HS-27A (cell line): Measurements from ENCODE around the gene MEGF11.
A peak's percentile ranks its signal among the peaks of the same experiment; 100 is the strongest.
"Not testable (repeated sequence)": the region's sequence is repeated elsewhere in the genome, so short reads cannot be mapped to it uniquely, and the experiment has no call there.

ENCODE experiments used
- DNase-seq: peaks from one replicate; pipeline ENCODE4 v3.0.0-alpha.2; 2012; ENCODE audit warnings: low read depth, missing footprints

MEGF11 gene

GRCh38 chr15:65885668-65886218 lies 367.8 kb downstream of the MEGF11 start:
- DNase-seq, result no peak

GRCh38 chr15:65884511-65884910 lies 369.0 kb downstream of the MEGF11 start:
- no peak for DNase-seq

DNA sequence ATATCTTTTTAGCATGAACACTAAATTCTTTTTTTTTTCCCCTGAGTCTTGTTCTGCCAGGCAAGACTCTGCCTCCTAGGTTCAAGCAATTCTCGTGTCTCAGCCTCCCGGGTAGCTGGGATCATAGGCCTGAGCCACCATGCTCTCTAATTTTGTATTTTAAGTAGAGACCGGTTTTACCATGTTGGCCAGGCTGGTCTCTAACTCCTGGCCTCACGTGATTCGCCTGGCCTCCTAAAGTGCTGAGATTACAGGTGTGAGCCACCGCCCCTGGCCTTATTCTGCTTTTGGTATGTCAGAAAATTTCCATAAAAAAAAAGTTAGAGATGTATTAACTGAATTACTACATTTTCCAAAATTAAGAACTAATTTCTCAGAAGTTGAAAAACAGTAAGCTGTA lies 370.0 kb downstream of the MEGF11 start:
- no peak for DNase-seq

- no peak for DNase-seq
Measured at GRCh38 chr15:65881766-65882434, 371.6 kb downstream of the MEGF11 start.

DNA sequence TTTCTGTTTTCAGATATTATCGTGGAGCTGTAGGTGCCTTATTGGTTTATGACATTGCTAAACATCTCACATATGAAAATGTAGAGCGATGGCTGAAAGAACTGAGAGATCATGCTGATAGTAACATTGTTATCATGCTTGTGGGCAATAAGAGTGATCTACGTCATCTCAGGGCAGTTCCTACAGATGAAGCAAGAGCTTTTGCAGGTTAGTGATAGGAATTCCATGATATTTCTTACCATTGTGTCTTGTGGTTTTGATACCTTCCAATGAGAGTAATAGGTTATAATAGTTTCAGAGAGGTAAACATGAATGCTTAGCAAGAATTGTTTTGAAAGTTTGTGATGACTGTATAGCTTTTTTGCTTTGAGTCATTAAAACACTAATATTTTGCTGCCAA lies 375.8 kb downstream of the MEGF11 start:
- no peak for DNase-seq

DNA sequence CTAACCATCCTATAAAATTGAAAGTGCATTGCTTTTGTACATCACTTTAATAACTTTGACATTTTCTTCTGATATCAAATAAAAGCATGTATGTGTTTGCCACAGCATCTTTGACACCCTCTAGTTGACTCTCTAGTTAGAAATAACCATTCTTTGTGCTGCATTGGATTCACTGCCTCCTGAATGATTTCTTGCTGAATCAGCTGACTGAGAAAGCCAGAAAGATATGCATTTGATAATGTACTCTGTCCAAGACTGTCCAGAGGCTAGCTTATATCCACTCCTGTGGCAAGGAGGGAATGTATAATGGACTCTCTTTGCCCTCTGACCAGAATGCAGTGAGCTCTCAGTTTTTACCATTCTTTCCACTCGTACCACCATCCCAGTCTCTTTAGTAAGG lies 378.1 kb downstream of the MEGF11 start:
- no peak for DNase-seq

GRCh38 chr15:65873256-65873655 lies 380.3 kb downstream of the MEGF11 start:
- DNase-seq, result no peak

DNA sequence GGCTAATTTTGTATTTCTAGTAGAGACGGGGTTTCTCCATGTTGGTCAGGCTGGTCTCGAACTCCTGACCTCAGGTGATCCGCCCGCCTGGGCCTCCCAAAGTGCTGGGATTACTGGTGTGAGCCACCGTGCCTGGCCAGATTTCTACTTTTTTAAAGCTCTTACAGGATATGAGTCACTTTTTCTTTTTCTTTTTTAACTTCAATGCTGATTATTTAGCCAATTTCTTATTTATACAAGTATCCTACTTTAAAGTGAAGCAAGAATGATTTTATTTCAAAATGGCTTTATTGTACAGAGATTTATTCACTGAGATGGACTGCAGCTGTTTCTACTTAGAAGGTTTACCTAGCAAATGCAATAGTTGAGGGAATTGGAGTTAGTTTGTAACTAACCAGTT lies 381.0 kb downstream of the MEGF11 start:
- DNase-seq, result not testable (repeated sequence)

- not testable (repeated sequence) for DNase-seq
Measured at GRCh38 chr15:65871886-65872285, 381.7 kb downstream of the MEGF11 start.

GRCh38 chr15:65870889-65871533 lies 382.5 kb downstream of the MEGF11 start:
- DNase-seq, result peak; percentile 34

GRCh38 chr15:65869954-65870871 lies 383.3 kb downstream of the MEGF11 start:
- DNase-seq, result peak; percentile 8

GRCh38 chr15:65869126-65869953 lies 384.2 kb downstream of the MEGF11 start, which contains the start of gene RAB11A:
Gene RAB11A (plus strand): TSS chr15:65869491. CDS start chr15:65869586, 95 bp downstream.
- DNase-seq, result peak; percentile 96

DNA sequence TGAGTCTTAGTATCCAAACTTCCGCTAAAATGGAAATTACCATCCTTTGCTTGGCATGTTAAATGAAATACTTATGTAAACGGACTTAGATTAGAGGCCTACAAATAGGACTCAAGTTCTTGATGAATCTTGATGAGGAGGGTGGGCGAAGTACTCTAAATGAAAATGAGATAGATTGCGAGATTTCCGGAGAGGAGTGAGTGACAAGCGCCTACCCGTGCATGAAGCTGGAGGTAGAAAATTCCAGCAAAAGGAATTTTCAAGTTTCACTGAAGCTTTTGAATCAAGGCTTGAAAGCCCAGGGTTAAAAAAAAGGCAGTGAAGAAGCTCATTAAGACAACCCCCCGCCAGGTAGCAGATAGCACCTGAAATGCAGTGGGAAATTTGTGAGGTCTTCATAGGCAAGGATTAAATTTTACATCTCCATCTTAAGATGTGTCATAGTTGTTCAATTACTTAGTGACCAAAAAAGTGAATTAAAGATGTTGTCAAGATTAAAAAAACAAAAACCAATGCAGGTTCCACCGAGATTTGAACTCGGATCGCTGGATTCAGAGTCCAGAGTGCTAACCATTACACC lies 384.9 kb downstream of the MEGF11 start:
- no peak for DNase-seq

DNA sequence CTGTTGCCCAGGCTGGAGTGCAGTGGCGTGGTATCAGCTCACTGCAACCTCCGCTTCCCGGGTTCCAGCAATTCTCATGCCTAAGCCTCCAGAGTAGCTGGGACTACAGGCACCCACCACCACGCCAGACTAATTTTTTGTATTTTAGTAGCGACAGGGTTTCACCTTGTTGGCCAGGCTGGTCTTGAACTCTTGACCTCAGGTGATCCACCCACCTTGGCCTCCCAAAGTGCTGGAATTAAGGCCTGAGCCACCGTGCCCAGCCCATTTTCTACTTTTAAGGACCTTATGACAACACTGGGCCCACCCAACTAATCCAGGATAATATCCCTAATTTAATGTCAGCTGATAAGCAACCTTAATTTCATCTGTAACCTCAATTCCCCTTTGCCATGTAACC lies 385.6 kb downstream of the MEGF11 start:
- not testable (repeated sequence) for DNase-seq

- no peak for DNase-seq
Measured at GRCh38 chr15:65867244-65867643, 386.3 kb downstream of the MEGF11 start.

- DNase-seq, result no peak
Measured at GRCh38 chr15:65863106-65863505, 390.4 kb downstream of the MEGF11 start.

DNA sequence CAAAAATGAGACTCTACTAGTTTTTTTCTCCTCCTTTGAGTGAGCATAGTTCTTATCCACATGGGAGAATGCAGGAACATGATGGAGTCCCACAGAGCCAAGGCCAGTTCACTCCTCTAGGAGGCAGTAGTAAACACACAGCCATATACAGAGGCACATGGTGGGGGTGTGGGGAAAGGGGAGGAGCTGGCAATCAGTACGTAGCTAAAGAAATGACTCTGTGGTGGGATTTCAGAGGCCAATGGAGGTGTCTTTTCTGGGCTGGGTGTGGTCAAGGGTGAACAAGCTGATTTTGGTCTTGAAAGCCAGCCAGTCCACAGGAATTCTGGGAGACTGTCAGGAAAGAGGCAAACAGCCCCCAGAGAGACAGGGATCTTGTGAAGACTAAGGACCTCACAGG lies 390.9 kb downstream of the MEGF11 start:
- peak; percentile 74 for DNase-seq

GRCh38 chr15:65857718-65858402 lies 395.7 kb downstream of the MEGF11 start:
- DNase-seq, result no peak

DNA sequence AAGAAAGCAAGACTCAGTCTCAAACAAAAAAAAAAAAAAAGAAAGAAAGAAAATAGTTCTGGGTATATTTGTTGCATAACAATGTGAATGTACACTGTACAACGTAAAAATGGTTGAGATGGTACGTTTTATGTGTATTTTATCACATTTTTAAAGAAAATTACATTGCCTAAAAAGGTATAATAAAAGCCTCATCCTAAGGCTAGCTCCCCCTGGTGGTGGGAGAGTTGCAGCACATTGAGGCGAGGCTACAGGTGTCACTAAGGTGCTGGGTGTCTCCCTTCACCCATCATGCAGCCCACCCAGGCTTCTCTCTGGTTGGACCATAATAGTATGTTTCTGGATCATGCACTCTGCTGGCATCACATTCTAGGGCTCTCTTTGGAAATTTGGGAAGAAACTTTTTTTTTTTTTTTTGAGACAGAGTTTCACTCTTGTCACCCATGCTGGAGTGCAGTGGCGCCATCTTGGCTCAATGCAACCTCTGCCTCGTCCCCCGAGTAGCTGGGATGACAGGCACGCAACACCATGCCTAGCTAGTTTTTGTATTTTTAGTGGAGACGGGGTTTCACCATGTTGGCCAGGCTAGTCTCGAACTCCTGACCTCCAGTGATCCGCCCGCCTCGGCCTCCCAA lies 396.6 kb downstream of the MEGF11 start:
- DNase-seq, result no peak

- no peak for DNase-seq
Measured at GRCh38 chr15:65851981-65852380, 401.6 kb downstream of the MEGF11 start.
